Astrocyte (in vitro differentiated cells and primary cell): ENCODE data around the gene SBF2. TPM values are rescaled to one million over a fixed set of nuclear protein-coding genes. Genes with fewer than 3 reads are reported as not detected.
"Not testable (repeated sequence)": the region's sequence is repeated elsewhere in the genome, so short reads cannot be mapped to it uniquely, and the experiment has no call there.

Experiments used
- DNase-seq: peaks from one replicate; pipeline ENCODE4 v3.0.0-alpha.2; 2010; ENCODE audit warnings: low read depth
- FAIRE-seq: peaks from 2 replicates; lab custom pipeline; 2011; peaks lifted over from hg19 to GRCh38; lab: Jason Lieb, UNC
- H2AFZ ChIP-seq: 2 replicates; pipeline ENCODE4 v1.6.0; 2012; ENCODE audit warnings: low read depth, low read length, inconsistent platforms
- H3K27ac ChIP-seq: 2 replicates; pipeline ENCODE4 v1.5.1; 2011; ENCODE audit warnings: low read depth, low read length, inconsistent platforms
- H3K27me3 ChIP-seq: 2 replicates; pipeline ENCODE4 v1.6.0; 2011; ENCODE audit warnings: low read length, inconsistent platforms; ENCODE audit not compliant: insufficient read depth
- H3K36me3 ChIP-seq: 2 replicates; pipeline ENCODE4 v1.5.1; 2011; ENCODE audit warnings: low read length, inconsistent platforms; ENCODE audit not compliant: insufficient read depth
- H3K4me1 ChIP-seq: 2 replicates; pipeline ENCODE4 v1.5.1; 2011; ENCODE audit warnings: low read length, inconsistent platforms; ENCODE audit not compliant: insufficient read depth
- H3K4me2 ChIP-seq: 2 replicates; pipeline ENCODE4 v1.6.0; 2012; ENCODE audit warnings: low read length, inconsistent platforms
- H3K4me3 ChIP-seq: 2 replicates; pipeline ENCODE4 v1.5.1; 2011; ENCODE audit warnings: low read depth, mild to moderate bottlenecking, low read length, inconsistent platforms; ENCODE audit not compliant: insufficient read depth
- H3K79me2 ChIP-seq: 2 replicates; pipeline ENCODE4 v1.6.0; 2012; ENCODE audit warnings: mild to moderate bottlenecking, low read length, inconsistent platforms; ENCODE audit not compliant: insufficient read depth
- H3K9ac ChIP-seq: 2 replicates; pipeline ENCODE4 v1.6.0; 2012; ENCODE audit warnings: mild to moderate bottlenecking, low read length, inconsistent platforms
- H3K9me3 ChIP-seq: 2 replicates; pipeline ENCODE4 v1.5.1; 2012; ENCODE audit warnings: low read depth, mild to moderate bottlenecking, low read length, inconsistent platforms; ENCODE audit not compliant: insufficient read depth
- H4K20me1 ChIP-seq: 2 replicates; pipeline ENCODE4 v1.6.0; 2012; ENCODE audit warnings: low read length, inconsistent platforms; ENCODE audit not compliant: insufficient read depth
- H3K27ac Mint-ChIP-seq: one replicate; pipeline ENCODE4 v1.8.0; 2021; ENCODE audit warnings: mild to moderate bottlenecking, mixed read lengths; ENCODE audit not compliant: unreplicated experiment
- H3K27me3 Mint-ChIP-seq: one replicate; pipeline ENCODE4 v1.8.0; 2021; ENCODE audit warnings: low read depth, mixed read lengths; ENCODE audit not compliant: unreplicated experiment
- H3K36me3 Mint-ChIP-seq: one replicate; pipeline ENCODE4 v1.8.0; 2021; ENCODE audit warnings: low read depth, mixed read lengths; ENCODE audit not compliant: unreplicated experiment
- H3K4me1 Mint-ChIP-seq: one replicate; pipeline ENCODE4 v1.8.0; 2021; ENCODE audit warnings: low read depth, mixed read lengths; ENCODE audit not compliant: unreplicated experiment
- H3K4me3 Mint-ChIP-seq: one replicate; pipeline ENCODE4 v1.8.0; 2021; ENCODE audit warnings: mild to moderate bottlenecking, moderate library complexity, mixed read lengths; ENCODE audit not compliant: unreplicated experiment
- H3K9me3 Mint-ChIP-seq: one replicate; pipeline ENCODE4 v1.8.0; 2021; ENCODE audit warnings: mild to moderate bottlenecking, mixed read lengths; ENCODE audit not compliant: unreplicated experiment
- EZH2 ChIP-seq: IDR thresholded peaks from 2 replicates; pipeline ENCODE4 v1.6.1; 2012; ENCODE audit warnings: mild to moderate bottlenecking, low read length, inconsistent platforms; ENCODE audit not compliant: insufficient read depth
- total RNA-seq: library from RNA; stranded (reverse); gene quantifications from 2 replicates; pipeline ENCODE4 v1.2.1, GENCODE V29; 2021
- TF ChIP-seq, protein P1 (sequence below): IDR thresholded peaks from 2 replicates; pipeline ENCODE4 v1.5.1; 2011; ENCODE audit warnings: low read depth, mild to moderate bottlenecking, inconsistent platforms, low read length, moderate library complexity; ENCODE audit not compliant: insufficient read depth

Gene SBF2
- total RNA-seq, 1 donor from 2014 or later, result 50.0 TPM

DNA sequence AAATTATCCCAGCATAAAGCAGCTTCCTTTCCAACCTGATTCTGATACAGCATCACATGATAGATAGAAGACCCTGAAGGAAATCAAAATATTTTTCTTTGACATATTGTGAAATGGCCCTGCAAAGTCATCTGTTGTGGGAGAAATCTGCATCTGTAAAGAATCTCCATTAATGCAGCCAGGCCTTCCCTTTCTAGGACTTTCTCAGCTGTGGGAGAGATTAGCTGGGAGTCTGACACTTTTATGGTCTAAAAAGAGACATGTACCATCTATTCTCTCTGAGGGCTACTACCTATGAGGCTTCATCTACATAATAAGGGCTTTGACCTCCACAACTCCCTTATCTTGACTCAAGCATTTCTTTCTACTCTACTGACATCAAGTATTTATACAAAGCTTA lies 392.1 kb downstream of the SBF2 start:
- FAIRE-seq (no peak), DNase-seq (no peak)
- H3K36me3 Mint-ChIP-seq, result peaks cover 2% of the 10 kb centered on the region
- H3K27me3 ChIP-seq, result no peaks in the 10 kb centered on the region
- no peak overlapping the region for H3K4me3 Mint-ChIP-seq
- H3K9me3 ChIP-seq, result no peaks in the 10 kb centered on the region
- H3K4me2 ChIP-seq, result no peak overlapping the region
- no peak overlapping the region for H3K9ac ChIP-seq
- no peaks in the 10 kb centered on the region for H3K79me2 ChIP-seq
- H3K9me3 Mint-ChIP-seq, result no peaks in the 10 kb centered on the region
- H3K4me1 Mint-ChIP-seq, result peaks cover 24% of the 10 kb centered on the region
- H3K27ac ChIP-seq, result no peak overlapping the region
- H3K36me3 ChIP-seq, result no peaks in the 10 kb centered on the region
- H3K4me1 ChIP-seq, result peaks cover 16% of the 10 kb centered on the region
- H2AFZ ChIP-seq, result no peak overlapping the region
- no peaks in the 10 kb centered on the region for H3K27me3 Mint-ChIP-seq
- H4K20me1 ChIP-seq, result no peaks in the 10 kb centered on the region
- no peak overlapping the region for H3K27ac Mint-ChIP-seq
- H3K4me3 ChIP-seq, result no peak overlapping the region
- TF ChIP-seq, protein P1, sequence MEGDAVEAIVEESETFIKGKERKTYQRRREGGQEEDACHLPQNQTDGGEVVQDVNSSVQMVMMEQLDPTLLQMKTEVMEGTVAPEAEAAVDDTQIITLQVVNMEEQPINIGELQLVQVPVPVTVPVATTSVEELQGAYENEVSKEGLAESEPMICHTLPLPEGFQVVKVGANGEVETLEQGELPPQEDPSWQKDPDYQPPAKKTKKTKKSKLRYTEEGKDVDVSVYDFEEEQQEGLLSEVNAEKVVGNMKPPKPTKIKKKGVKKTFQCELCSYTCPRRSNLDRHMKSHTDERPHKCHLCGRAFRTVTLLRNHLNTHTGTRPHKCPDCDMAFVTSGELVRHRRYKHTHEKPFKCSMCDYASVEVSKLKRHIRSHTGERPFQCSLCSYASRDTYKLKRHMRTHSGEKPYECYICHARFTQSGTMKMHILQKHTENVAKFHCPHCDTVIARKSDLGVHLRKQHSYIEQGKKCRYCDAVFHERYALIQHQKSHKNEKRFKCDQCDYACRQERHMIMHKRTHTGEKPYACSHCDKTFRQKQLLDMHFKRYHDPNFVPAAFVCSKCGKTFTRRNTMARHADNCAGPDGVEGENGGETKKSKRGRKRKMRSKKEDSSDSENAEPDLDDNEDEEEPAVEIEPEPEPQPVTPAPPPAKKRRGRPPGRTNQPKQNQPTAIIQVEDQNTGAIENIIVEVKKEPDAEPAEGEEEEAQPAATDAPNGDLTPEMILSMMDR, result no peak
- no peak for TF ChIP-seq EZH2

DNA sequence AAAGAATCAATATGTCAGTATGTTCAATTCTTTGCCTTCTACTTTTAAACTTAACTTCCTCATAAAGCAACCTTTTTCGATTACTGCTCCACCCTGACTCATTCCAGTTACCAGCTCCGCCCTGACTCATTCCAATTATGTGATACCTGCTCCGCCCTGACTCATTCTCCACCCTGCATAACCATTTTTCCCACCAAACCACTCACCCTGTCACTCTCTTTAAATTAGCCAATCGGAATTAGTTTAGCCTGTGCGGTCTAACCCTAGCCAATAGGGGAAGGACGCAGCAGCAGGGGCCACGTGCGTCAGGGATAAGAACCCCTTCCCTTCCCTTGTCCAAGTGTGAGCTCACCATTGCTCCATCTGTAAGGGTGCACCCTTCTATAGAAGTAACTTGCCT lies 393.8 kb downstream of the SBF2 start:
- H3K27me3 ChIP-seq, FAIRE-seq, H3K36me3 ChIP-seq, H3K4me1 ChIP-seq, H3K4me1 Mint-ChIP-seq, H4K20me1 ChIP-seq, H2AFZ ChIP-seq, H3K9me3 Mint-ChIP-seq, H3K4me3 ChIP-seq, H3K27ac Mint-ChIP-seq, H3K9me3 ChIP-seq, H3K4me3 Mint-ChIP-seq, H3K9ac ChIP-seq, H3K79me2 ChIP-seq, H3K27me3 Mint-ChIP-seq, H3K36me3 Mint-ChIP-seq: not testable (repeated sequence)
- H3K4me2 ChIP-seq, result peak overlapping the region; percentile 39
- DNase-seq, result peak; percentile 90
- H3K27ac ChIP-seq, result peak overlapping the region; percentile 72

GRCh38 chr11:9899676-9900075 lies 394.3 kb downstream of the SBF2 start:
- FAIRE-seq (no peak), DNase-seq (no peak)
- H3K4me2 ChIP-seq, result peak overlapping the region; percentile 39
- H3K9ac ChIP-seq, result no peak overlapping the region
- Mint-ChIP-seq H3K4me1 (peaks cover 4% of the 10 kb centered on the region), H3K4me3 (no peak overlapping the region), H3K36me3 (peaks cover 2% of the 10 kb centered on the region), H3K9me3 (peaks cover 6% of the 10 kb centered on the region), H3K27me3 (no peaks in the 10 kb centered on the region), H3K27ac (no peak overlapping the region)
- no peaks in the 10 kb centered on the region for H3K9me3 ChIP-seq
- no peak overlapping the region for H2AFZ ChIP-seq
- no peak overlapping the region for H3K4me3 ChIP-seq
- H3K27me3 ChIP-seq, result no peaks in the 10 kb centered on the region
- H3K27ac ChIP-seq, result peak overlapping the region; percentile 72
- H3K79me2 ChIP-seq, result no peaks in the 10 kb centered on the region
- H4K20me1 ChIP-seq, result no peaks in the 10 kb centered on the region
- no peaks in the 10 kb centered on the region for H3K36me3 ChIP-seq
- H3K4me1 ChIP-seq, result no peaks in the 10 kb centered on the region
- TF ChIP-seq, protein P1, result no peak
- no peak for TF ChIP-seq EZH2
